ENCODE measurements around the gene SSR1.
"Not testable (repeated sequence)": the region's sequence is repeated elsewhere in the genome, so short reads cannot be mapped to it uniquely, and the experiment has no call there.

Gene SSR1

DNA sequence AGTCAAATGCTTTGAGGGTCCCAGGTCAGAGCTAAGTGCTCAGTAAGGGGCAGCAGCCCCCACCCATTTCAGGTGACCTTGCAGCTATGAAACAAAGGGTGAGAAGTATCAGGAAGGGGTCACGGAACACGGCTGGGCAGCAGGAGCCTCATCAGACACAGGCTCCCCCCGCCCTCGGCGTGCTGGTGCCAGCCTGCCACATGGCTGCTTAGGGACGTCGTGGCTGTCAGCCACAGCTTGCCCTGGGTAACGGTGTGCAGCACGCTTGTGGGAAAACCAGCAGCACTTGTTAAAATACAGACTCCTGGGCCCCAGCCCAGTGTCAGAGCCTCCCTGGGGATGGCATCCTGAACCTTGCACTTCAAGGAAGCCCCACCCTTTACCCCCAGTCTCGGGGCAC lies 39.3 kb downstream of the SSR1 start:
- no peak for DNase-seq

DNA sequence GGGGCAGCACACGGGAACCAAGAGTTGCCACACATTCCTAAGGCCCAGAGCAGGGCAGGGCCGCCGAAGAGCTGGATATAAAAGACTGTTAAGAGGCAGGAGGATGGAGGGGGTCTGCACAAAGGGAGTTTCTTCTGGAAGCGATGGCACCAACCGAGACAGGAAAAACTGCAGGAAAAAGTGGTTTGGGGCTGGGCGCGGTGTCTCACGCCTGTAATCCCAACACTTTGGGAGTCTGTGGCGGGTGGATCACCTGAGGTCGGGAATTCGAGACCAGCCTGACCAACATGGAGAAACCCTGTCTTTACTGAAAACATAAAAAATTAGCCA lies 41.8 kb downstream of the SSR1 start:
- DNase-seq = no peak

DNA sequence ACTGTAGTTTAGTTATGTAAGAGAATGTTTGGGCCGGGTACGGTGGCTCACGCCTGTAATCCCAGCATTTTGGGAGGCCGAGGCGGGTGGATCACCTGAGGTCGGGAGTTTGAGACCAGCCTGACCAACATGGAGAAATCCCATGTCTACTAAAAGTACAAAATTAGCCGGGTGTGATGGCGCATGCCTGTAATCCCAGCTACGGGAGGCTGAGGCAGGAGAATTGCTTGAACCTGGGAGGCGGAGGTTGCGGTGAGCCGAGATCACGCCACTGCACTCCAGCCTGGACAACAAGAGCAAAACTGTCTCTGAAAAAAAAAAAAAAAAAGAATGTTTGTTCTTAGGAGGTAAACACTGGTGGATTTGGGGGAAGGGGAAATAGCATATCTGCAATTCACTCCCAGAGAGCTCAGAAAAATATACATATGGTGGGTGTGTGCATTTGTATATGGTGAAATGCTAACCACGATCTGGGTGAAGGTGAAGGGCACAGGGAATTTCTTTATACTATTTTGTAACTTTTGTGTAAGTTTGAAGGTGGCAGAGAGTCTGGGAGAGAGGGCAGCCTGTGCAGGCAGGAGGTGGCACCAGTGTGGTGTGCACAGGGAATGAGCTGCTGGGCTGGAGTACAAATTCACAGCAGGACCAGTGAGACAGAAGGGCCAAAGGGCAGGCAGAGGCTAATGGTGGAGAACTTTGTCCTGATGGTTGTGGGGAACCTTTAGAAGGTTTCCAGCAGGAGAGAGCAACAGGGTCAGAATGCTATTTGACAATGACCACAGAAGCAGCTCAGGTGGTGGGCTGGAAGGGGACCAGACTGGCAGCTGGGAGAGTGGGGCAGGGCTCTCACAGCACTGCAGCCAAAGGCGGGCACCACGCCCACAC lies 42.4 kb downstream of the SSR1 start:
- DNase-seq = no peak

DNA sequence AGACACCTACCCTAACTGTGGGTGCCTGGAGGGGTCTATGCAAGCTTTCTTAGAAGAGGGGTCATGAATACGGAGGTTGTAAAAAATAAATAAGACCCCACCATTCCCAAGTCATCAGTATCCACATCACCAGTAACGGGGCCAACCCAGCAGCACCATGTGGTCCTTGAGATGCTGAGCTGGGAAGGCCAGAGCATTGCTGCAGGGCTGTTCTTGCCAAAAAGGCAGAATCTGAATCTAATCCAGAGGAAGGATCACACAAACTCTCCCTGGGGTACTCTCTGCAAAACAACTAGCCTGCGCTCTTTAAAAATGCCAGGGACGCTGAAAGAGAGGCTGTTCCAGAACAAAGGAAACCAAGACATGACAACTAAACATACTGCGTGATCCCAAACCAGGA lies 43.2 kb downstream of the SSR1 start:
- DNase-seq = no peak

DNA sequence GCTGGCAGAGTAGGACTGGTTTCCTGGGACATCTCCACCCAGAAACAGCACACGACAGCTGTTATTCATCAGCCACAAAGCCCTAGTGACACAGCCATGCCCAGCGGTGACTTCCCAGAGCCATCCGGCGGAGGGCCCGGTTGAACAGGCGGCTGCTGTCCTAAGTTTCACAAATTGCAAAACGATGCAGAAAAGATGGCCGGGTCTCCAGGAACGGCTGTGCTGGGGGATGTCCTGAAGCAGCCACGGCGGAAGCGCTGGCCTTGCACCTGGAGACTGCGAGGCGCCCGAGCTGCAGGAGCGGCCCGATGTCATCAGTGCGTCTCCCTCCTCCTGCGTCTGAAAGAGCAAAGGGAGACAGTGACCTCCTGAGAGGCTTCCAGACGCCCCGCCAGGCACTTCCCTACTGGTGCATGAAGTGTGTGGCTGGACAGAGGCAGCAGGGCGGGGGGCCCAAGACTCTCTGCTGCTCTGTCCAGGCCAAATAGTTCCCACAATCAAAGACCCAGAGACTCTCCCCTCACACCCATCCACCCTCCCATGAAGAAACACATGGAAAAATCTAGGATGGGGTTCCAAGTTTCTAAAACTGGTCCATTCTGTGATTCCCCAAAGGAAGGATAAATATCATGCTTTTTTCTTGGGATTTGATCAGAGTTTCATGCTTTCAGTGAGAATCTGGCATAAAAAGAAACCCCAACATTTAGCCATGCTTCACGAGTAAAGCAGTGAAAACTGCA lies 44.0 kb downstream of the SSR1 start:
- no peak for DNase-seq

DNA sequence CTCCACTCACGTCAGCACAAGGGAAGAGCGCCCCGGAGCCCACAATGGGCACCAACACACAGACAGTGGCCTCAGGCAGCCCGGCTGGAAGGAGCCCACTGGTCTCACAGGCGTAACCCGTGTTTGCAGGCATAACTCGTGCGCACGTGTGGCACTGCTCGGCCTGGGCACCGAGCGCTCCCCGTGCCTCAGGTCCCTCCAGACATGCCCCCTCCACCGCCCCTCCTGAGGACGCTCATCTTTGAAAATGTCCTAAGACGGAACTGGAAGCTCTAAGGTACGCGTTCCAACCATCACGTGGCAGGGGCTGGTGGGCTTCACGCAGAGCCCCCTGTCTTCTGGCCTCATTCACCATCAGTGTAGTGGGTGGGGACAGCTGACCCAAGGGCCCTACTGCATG lies 44.6 kb downstream of the SSR1 start:
- no peak for DNase-seq

DNA sequence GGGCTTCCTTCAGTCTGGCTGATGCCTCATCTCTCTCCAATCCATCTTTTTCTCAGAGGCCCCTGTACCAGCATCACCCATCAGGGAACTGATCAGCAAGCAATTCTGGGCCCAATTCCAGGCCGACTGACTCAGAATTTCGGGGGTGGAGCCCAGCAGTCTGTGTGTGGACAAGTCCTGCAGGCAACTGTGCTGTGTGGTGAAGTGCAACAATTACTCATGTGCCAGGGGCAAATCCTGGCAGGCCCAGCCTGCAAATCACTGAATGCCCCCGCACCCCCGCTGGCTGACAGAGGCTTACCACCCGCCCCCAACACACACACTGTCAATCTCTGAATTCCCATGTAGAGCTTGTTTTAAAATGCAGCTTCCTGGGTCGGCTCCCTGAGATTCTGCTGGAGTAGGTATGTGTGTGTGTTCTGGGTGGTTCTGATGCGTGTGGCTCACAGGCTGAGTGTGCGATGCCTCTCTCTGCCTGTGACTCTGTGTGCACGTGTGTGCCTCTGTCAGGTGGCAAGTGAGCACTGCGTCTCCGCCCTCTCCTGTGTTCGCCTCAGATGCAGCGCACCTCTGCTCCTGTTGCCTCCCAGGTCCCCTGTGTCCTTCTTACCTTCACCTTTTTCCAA lies 45.4 kb downstream of the SSR1 start:
- DNase-seq = peak; percentile 8 to 57

DNA sequence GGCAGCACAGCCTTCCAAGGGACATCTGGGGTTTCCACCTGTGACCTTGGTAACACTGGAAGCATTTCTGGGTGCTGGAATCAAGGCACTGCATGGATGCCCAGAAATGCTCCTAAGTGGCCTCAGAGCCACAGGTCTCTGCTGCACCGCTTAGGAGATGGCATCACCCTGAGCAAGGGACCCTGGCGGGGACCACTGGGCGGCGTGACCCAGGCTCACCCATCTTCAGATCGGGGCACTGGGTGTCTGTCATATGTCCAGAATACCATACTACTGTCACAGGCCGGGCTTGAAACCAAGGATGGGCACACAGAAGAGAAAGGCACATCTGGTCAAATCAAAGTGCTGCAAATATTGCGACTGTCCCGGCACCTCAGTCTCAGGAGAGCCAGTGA lies 45.9 kb downstream of the SSR1 start:
- DNase-seq = no peak

DNA sequence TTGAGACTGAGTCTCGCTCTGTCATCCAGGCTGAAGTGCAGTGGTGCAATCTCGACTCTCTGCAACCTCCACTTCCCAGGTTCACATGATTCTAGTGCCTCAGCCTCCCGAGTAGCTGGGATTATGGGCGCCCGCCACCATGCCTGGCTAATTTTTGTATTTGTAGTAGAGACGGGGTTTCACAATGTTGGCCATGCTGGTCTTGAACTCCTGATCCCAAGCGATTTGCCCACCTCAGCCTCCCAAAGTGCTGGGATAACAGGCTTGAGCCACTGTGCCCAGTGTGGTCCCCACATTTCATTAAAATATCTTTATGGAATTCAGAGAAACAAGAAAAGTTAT lies 47.6 kb downstream of the SSR1 start:
- DNase-seq = not testable (repeated sequence)

DNA sequence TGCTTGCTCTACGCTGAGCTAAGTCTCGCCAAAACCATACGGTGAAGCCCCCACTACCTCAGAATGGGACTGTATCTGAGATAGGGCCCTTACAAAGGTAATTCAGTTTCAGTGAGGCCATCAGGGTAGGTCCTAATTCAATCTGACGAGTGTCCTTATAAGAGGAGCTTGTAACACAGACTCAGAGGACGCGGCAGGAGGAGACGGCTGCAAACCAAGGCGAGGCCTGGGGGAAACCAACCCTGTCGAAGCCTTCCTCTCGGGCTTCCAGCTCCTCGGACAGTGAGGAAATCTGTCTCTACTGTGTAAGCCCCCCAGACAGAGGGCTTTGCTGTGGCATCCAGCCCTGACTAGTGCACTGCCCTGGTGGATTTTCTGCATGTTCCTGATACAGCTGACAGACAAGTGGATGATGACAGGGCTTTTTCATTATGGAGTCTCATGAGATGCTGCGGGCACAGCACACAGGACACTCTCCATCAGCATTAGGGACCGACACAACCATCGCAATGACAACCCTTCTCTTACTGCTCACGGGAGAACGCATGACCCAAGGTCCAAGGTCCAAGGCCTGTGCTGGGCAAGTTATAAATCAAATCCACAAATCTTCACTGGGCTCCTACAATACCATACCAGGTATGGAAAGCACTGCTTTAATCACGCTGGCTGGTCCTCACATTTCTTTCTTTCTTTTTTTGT lies 48.2 kb downstream of the SSR1 start:
- DNase-seq = no peak

DNA sequence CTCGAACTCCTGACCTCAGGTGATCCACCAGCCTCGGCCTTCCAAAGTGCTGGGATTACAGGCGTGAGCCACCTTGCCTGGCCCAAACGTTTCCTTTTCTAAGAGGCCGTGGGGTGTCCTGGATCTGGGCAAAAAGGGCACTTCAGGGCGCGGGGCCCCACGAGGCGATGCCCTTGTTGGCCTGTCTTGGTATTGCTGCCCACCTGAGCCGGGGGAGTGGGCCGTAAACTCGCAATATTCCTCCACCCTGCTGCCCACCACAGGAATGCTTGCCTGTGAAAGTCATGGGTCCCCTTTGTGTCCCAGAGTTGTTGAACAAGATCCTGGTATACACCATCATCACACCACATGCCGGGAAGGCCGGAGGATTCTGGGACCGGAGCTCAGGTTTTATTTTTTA lies 49.0 kb downstream of the SSR1 start:
- DNase-seq = no peak

DNA sequence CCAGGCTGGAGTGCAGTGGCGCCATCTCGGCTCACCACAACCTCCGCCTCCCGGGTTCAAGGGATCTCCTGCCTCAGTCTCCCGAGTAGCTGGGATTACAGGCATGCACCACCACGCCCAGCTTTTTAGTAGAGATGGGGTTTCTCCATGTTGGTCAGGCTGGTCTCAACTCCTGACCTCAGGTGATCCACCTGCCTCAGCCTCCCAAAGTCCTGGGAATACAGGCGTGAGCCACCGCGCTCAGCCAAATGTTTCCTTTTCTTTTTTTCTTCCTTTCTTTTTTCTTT lies 49.5 kb downstream of the SSR1 start:
- DNase-seq = not testable (repeated sequence)

DNA sequence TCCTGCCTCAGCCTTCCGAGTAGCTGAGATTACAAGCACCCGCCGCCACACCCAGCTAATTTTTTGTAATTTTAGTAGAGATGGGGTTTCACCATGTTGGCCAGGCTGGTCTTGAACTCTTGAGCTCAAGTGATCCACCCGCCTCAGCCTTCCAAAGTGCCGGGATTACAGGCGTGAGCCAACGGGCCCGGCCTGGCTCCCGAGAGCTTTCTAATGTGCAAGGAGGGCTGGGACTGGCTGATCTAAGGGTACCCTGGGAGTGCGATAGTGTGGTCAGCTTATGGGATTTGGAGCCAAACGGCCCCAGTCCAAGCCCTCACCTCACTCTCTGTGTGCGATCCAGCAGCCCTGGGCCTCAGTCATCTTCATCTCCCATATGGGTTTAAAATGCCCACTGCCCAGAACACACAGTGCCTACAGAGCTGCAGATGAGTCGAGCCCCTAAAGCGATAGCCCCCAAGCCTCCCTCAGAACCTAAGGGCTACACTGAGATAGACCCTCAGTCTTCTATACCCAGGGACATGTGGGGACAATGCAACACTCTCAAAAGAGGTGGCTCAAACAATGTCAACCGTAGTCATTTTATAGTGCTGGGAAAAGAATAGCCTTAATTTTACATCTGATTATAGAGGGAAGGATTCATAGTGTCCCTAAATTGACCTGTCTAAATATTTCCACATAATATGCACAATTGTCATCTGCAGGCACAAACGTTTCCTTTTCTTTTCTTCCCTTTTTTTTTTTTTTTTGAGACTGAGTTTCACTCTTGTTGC lies 50.1 kb downstream of the SSR1 start:
- DNase-seq = no peak

DNA sequence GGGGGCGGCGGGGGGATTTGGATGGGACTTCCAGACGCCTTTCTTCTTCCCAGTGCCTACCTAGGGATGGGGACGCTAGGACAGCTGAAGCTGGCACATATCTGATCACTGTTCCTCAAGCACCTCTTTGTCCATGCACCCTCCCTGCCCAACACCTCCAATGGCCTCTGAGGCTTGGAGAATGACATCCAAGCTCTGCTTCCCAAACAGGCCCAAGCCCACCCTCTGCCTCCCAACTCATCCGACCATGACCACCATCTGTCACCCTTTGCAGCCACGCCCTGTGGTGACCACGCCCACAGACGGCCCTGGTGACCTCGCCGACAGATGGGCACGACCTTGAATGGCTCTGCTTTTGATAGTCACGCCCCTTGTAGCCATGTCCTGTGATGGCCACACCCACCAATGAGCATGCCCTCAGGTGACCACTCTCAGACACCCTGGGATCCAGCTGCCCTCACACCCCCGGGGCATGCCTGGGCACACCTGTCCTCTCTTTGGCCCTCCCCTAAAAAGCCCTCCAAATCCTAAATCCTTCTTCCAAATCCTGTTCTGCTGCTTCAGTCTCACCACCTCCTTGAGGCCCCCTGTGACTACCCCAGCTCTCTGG lies 51.0 kb downstream of the SSR1 start:
- DNase-seq = no peak

DNA sequence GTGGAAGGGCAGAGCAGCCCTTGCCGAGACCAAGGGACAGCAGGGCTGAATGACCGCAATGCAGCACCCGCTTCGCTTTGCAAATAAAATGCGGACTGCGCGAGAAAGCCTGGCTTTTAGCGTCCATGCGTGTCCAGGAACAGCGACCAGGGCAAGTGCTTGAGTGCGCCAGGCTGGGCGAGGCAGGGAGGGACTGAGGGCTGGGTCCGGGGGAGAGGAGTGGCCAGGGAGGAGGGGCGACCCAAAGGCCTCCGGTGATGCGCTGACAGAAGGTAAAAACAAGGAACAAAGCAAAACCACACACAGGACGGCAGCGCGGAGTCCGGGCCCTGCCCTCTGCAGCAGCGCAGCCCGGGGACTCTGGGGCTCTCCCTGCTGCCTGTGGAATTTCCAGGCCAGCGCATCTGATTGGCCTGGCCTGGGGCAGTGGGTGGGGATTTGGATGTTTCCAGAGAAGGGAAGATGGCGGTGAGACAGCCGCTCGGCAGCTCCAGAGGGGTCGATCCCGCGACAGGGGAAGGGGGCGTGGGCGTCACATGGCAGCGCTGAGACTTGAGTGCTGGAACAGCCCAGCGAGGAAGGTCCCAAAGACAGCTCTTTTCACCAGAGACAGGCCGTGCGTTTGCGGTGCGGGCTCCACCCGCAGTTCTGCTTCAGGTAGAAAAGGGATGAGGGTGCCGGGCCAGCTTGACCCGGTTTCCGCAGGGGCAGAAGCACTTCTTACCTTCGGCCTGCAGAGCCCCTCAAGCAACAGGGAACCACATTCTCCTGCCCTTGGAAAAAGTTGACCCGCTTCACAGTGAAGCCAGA lies 51.8 kb downstream of the SSR1 start:
- peak; percentile 62 to 69 for DNase-seq

DNA sequence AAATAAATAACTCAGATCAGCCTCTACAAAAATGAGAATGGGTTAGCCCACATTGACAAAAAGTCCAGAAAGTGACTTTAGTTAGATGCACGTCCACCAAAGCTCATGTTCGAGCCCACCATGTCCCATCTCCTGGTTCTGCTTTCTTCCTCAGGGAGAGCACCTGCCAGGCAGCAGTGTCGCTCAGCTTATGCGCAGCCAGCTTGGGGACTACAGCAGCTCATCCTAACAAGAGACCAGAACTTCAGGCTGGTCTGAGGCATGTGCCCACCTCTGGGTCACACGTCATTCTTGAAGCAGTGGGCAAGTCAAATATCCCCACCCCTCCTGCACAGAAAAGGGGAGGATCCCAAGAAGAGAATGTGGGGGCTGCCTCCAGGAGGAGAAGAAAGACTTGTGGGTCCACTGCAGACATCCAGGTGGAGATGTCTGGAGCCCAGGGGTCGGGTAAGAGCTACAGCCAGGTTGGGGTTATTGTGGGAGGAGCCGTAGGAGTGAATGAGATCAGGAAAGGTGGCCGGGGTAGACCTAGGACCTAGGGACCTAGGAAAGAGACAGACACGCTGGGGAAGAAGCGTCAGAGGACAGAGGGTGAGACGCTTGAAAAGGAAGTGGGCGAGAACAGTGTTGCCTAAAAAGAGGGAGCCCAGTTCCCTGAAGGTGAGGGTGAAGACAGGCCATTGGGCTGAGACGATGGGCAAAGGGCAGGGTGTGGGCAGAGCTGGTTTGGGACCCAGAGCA lies 52.5 kb downstream of the SSR1 start:
- DNase-seq = no peak

DNA sequence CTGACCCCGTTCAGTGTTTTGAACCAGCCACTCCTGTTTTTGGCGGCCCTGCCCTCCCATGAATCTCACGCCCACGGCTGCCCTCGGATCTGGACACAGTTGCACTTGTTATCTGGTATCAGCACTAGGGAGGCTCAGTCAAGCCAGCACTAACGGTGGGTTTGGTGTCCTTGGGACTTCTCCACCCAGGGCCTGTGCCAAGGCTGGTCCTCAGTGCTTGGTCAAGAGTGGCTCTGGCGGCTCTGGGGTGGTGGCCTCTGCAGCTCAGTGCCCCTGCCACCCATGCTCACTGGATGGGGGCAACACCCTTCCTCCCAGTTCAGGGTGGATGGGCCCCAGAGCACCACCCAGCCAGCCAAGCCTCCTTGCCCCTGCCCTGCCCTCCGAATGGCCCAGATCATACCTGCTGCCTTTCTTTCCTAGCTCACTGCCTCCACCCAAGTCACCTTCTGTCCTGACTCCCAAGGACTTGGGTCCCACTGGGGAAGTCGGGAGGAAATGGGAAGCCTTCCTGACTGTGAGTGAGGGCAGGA lies 54.7 kb downstream of the SSR1 start:
- no peak for DNase-seq

DNA sequence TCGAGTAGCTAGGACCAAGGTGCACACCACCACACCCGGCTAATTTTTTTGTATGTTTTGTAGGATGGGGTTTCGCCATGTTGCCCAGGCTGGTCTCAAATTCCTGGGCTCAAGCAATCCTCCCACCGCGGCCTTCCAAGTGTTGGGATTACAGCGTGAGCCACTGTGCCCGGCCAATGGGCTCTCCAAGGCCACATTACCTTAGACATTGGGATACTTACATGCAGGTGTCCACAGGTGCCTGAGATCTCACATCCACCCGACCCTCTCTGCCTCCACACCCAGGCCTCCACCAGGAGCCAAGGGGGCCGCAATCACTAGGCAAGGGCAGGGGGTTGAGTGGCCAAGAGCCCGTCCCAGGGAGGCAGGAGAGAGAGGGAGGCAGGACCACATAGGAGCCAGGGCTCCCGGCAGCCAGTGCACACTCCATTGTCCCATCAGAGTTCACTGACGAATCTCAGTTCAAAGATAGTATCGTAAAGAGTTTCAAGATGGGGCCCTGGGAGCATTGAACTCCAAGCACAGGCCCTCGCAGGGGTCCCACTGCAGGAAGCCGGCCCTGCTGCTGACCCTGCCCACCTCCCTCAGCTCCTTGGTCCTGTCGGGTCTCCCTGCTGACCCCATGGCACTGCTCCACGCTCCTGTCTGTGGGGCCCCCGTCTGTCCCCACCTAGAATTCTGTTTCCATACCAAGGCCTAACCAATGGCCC lies 55.3 kb downstream of the SSR1 start:
- DNase-seq = no peak

DNA sequence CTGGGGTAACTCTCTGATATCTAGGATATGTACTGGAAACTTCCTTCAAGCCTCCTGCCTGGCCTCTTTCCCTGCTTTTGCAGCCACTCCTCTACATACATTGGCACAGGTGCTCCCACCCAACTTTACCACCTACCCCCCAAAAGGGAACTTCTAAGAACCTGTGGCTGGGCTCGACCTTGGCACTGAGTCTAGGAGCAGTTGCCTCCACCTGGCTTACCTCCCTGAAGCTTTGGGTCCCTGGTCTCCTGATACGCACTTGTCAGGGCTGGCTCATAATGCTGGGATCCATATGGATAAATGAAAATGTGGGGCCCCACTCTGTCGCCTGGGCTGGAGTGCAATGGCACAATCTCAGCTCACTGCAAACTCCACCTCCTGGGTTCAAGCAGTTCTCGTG lies 56.2 kb downstream of the SSR1 start:
- DNase-seq = no peak

DNA sequence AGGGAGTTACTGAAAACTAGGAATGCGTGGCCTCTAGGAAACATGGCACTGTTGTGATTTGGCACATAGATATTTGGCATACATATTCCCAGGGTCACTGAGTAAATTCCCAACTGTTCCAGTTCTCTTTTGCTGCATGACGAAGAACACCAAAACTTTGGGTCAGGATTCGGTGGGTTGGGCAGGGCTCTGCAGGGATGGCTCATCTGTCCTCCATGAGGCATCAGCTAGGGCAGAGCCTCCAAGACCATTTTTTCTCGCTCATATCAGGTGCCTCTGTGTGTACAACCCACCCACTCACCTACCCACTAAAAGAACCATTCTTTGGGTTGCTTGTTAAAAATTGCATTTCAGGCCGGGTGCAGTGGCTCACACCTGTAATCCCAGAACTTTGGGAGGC lies 57.1 kb downstream of the SSR1 start:
- DNase-seq = no peak
